Globus pallidus (tissue), 1 donor: Measurements from ENCODE around the gene MMP20.
"Not testable (repeated sequence)": the region's sequence is repeated elsewhere in the genome, so short reads cannot be mapped to it uniquely, and the experiment has no call there.

ENCODE experiments used
- DNase-seq: peaks from one replicate; pipeline ENCODE4 v3.0.0-alpha.2; 2015; ENCODE audit warnings: low spot score

The MMP20 gene

GRCh38 chr11:102625177-102625576 lies at the start of gene MMP20:
Gene MMP20 (minus strand): TSS chr11:102625332. CDS start chr11:102625319, 13 bp downstream.
- no peak for DNase-seq

GRCh38 chr11:102669664-102670063 lies 44.5 kb upstream of the MMP20 start:
- no peak for DNase-seq

- peak; percentile 40 for DNase-seq
These were observed 41.3 kb upstream of the MMP20 start for GRCh38 chr11:102666331-102666957.

GRCh38 chr11:102664001-102664752 lies 39.0 kb upstream of the MMP20 start:
- no peak for DNase-seq

GRCh38 chr11:102662607-102663006 lies 37.5 kb upstream of the MMP20 start:
- no peak for DNase-seq

- no peak for DNase-seq
These were observed 35.9 kb upstream of the MMP20 start for GRCh38 chr11:102661040-102661439.

GRCh38 chr11:102656528-102656927 lies 31.4 kb upstream of the MMP20 start:
- DNase-seq = no peak

- no peak for DNase-seq
These were observed 30.4 kb upstream of the MMP20 start for GRCh38 chr11:102655547-102655946.

- DNase-seq = no peak
These were observed 29.6 kb upstream of the MMP20 start for GRCh38 chr11:102654761-102655160.

GRCh38 chr11:102653744-102654291 lies 28.7 kb upstream of the MMP20 start:
- DNase-seq = no peak

GRCh38 chr11:102647430-102647829 lies 22.3 kb upstream of the MMP20 start:
- no peak for DNase-seq

GRCh38 chr11:102643941-102644340 lies 18.8 kb upstream of the MMP20 start:
- no peak for DNase-seq

- no peak for DNase-seq
These were observed 15.8 kb upstream of the MMP20 start for GRCh38 chr11:102640946-102641345.

- DNase-seq = no peak
These were observed 14.5 kb upstream of the MMP20 start for GRCh38 chr11:102639656-102640055.

GRCh38 chr11:102637731-102638130 lies 12.6 kb upstream of the MMP20 start:
- DNase-seq = no peak

- DNase-seq = no peak
These were observed 8.4 kb upstream of the MMP20 start for GRCh38 chr11:102633385-102634026.

- no peak for DNase-seq
These were observed 6.9 kb upstream of the MMP20 start for GRCh38 chr11:102632026-102632425.

- DNase-seq = no peak
These were observed 5.7 kb upstream of the MMP20 start for GRCh38 chr11:102630598-102631448.

- not testable (repeated sequence) for DNase-seq
These were observed 4.8 kb upstream of the MMP20 start for GRCh38 chr11:102629908-102630307.

- DNase-seq = no peak
These were observed 1.5 kb upstream of the MMP20 start for GRCh38 chr11:102626676-102627075.

- DNase-seq = no peak
These were observed 1.1 kb downstream of the MMP20 start for GRCh38 chr11:102623998-102624397.

- DNase-seq = no peak
These were observed 2.0 kb downstream of the MMP20 start for GRCh38 chr11:102623128-102623527.
